ENCODE data around the gene SEMA4D. TPM values are rescaled to one million over a fixed set of nuclear protein-coding genes. Genes with fewer than 3 reads are reported as not detected.

Gene SEMA4D
- total RNA-seq, 3 donors from 2014 or later = 20.9 to 26.9 (median 23.1) TPM

DNA sequence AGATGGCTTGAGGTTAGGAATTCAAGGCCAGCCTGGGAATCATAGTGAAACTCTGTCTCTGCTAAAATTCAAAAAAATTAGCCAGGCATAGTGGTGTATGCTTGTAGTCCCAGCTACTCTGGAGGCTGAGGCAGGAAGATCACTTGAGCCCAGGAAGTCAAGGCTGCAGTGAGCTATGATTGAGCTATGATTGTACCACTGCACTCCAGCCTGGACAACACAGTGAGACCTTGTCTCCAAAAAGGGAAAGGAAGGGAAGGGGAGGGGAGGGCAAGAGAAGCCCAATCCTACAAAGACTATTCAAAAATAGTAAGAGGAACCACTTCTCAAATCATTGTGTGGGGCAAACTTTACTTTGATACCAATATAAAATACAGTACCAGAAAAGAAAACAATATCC lies 11.2 kb downstream of the SEMA4D start:
- DNase-seq (no peak), ATAC-seq (no peak)
- Histone ChIP-seq H3K4me3 (no peak overlapping the region), H3K36me3 (ENCODE audit: low read depth) (no peaks in the 10 kb centered on the region), H3K4me1 (ENCODE audit: low read depth) (peaks cover 5% of the 10 kb centered on the region), H3K9me3 (no peaks in the 10 kb centered on the region)
- TF ChIP-seq, protein P1, sequence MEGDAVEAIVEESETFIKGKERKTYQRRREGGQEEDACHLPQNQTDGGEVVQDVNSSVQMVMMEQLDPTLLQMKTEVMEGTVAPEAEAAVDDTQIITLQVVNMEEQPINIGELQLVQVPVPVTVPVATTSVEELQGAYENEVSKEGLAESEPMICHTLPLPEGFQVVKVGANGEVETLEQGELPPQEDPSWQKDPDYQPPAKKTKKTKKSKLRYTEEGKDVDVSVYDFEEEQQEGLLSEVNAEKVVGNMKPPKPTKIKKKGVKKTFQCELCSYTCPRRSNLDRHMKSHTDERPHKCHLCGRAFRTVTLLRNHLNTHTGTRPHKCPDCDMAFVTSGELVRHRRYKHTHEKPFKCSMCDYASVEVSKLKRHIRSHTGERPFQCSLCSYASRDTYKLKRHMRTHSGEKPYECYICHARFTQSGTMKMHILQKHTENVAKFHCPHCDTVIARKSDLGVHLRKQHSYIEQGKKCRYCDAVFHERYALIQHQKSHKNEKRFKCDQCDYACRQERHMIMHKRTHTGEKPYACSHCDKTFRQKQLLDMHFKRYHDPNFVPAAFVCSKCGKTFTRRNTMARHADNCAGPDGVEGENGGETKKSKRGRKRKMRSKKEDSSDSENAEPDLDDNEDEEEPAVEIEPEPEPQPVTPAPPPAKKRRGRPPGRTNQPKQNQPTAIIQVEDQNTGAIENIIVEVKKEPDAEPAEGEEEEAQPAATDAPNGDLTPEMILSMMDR (IDR thresholded peaks at IDR 0.05) = no peak
- intact Hi-C loops (cut with DNase I, micrococcal nuclease) = no loop called here

DNA sequence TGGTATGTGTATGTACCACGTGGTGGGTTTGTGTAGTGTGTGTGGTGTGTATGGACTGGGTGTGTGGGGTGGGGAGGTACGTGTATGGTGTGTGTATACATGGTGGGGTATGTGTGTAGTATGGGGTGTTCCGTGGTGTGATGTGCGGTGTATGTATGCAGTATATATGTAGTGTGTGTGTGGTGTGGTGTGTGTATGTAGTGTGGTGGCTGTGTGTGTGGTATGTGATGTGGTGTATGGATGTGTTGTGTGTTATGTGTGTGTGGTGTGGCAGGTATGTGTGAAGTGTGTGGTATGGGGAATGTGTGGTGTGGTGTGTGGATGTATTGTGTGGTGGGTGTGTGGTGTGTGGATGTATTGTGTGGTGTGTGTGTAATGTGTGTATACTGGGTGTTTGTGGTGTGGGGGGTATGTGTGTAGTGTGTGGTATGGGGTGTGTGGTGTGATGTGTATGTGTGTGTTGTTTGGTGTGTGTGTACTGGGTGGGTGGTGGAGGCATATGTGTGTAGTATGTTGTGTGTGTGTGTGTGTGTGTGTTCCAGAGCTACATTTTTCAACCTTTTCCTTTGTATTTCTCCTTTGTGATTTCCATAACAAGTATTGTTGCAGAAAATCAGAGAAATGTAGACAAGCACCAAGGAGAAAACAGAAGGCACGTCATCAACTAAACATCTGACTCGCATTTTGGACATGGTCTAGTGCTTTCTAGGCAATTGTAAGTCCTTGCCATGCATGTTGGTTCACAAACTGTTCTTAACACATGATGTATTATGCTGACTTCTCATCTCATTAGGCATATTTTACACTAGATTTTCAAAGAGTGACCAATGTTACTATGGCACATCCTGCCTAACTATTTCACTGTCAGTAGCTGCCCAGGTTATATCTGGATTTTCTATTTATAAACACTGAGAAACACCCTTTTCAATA lies 13.2 kb downstream of the SEMA4D start:
- no peaks in the 10 kb centered on the region for H3K9me3 ChIP-seq
- no peak for DNase-seq
- no peaks in the 10 kb centered on the region for H3K4me1 ChIP-seq (ENCODE audit: low read depth)
- intact Hi-C loops (cut with DNase I, micrococcal nuclease) = no loop called here
- no peaks in the 10 kb centered on the region for H3K36me3 ChIP-seq (ENCODE audit: low read depth)
- ATAC-seq = peak; percentile 6
- no peak overlapping the region for H3K4me3 ChIP-seq
- TF ChIP-seq, protein P1 (IDR thresholded peaks at IDR 0.05) = no peak

DNA sequence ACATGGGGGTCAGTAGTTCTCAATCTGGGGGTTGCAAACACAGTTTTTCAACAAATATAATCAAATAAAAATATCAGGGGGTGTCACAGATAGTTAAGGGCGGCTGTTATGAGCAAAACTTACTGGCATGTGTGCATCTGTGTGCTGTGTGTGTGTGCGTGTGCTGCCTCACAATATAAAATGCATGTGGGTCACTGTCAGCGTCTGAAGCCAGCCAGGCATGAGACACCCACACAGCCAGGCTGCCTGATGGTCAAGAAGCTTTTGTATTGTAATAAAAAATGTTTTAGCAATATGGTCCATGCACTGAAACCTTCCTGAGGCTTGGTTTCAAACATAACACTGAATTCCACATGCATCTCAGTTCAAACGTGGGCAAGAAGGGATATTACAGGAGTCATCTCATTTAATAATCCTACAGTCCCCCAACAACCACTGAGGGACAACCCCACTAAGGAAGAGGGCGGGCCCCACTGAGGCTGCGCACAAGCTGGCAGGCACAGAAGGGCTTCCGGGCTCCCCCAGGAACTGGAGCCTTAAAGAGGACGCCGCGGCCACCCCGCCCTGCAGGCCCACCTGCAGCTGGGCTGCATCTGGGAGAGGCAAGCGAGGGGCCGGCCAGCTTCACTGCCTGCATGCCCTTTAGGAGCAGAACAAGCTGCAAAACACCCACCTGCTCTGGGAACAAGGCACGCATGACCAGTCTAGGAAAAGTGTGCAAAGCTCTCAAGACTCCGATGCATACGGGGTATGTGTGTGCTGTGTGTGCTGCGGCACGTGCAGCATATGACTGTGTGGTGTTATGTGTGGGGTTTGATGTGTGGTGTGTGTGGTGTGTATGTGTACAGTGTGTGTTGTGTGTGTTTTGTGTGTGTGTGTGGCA lies 14.1 kb downstream of the SEMA4D start:
- DNase-seq (peak; percentile 35 to 87 (median 64)), ATAC-seq (peak; percentile 79)
- H3K4me3 ChIP-seq = no peak overlapping the region
- H3K4me1 ChIP-seq (ENCODE audit: low read depth) = no peaks in the 10 kb centered on the region
- no peaks in the 10 kb centered on the region for H3K9me3 ChIP-seq
- H3K36me3 ChIP-seq (ENCODE audit: low read depth) = no peaks in the 10 kb centered on the region
- TF ChIP-seq, protein P1 (IDR thresholded peaks at IDR 0.05) = no peak
- intact Hi-C loops (cut with DNase I, micrococcal nuclease) = no loop called here

DNA sequence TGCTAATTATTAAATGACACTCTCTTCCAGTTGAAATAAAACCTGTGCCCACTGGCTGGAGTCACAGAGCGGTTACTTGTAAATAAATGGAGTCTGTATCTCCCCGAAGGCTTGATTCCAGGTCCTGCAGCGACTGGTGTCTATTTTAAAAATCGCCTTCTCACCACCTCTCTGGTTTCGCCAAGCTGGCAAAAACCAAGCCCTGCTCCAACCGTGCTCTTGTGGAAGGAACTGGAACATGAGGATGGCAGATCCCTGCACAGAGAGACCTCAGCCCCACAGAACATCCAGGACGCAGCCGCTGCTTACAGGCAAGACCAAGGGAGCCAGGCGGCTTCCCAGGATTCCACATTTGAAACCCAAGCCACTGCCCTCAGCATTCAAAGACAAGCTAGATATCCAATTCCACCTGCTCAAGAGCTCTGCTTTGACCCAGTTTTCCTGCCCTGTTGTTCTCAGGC lies 15.0 kb downstream of the SEMA4D start:
- Histone ChIP-seq H3K4me3 (no peak overlapping the region), H3K4me1 (ENCODE audit: low read depth) (peaks cover under 1% of the 10 kb centered on the region), H3K9me3 (no peaks in the 10 kb centered on the region), H3K36me3 (ENCODE audit: low read depth) (no peaks in the 10 kb centered on the region)
- DNase-seq = no peak
- ATAC-seq = no peak
- TF ChIP-seq, protein P1 (IDR thresholded peaks at IDR 0.05) = no peak
- intact Hi-C loops (cut with DNase I, micrococcal nuclease) = no loop called here

DNA sequence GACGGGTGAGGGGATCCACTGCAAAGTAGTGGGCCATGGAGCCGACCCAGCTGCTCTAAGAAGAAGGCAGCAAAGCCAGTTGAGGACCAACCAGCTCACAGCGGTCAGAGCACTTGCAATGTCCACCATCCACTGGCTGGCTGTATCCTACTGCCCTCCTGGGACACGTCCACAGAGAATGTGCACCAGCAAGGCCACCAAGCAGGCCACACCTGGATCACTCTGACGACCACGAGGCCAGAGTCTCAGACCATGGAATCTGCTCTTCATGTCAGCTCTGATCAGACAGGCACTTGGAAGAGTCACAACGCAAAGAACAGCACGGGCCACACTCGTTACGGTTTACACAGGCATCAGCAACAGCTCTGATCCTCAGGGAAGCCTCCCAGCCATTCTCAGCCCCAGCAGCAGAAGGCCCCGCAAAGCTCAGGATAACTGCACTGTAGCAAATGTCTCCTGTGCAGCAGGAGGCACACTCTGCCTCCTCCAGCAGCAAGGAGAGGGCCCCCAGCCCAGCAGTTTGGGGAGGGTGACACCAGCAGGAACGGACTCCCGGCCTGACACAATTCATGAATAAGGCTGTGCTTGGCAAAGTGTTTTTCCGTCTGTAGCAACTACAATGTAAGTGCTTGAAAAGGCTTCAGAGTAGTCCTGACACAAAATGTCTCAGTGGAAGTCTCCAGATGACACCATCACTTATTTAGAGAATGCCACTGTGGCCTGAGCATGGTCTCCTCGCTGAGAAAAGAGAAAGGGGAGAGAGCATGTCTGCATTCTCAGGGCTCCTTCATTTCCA lies 15.7 kb downstream of the SEMA4D start:
- ATAC-seq = no peak
- DNase-seq = no peak
- H3K36me3 ChIP-seq (ENCODE audit: low read depth) = no peaks in the 10 kb centered on the region
- intact Hi-C loops (cut with DNase I, micrococcal nuclease) = no loop called here
- H3K9me3 ChIP-seq = no peaks in the 10 kb centered on the region
- H3K4me3 ChIP-seq = no peak overlapping the region
- TF ChIP-seq, protein P1 (IDR thresholded peaks at IDR 0.05) = no peak
- H3K4me1 ChIP-seq (ENCODE audit: low read depth) = peaks cover 5% of the 10 kb centered on the region

Measured in mucosa of descending colon (tissue), 3 donors.